Fibroblast of mammary gland (primary cell): Measurements from ENCODE around the gene COA7.

Experiments
- DNase-seq: peaks from one replicate; pipeline ENCODE4 v3.0.0-alpha.2; 2010; ENCODE audit warnings: low read depth
- H3K4me3 ChIP-seq: 2 replicates; pipeline ENCODE4 v1.5.1; 2011; ENCODE audit warnings: low read depth, mild to moderate bottlenecking, low read length, moderate library complexity; ENCODE audit not compliant: control insufficient read depth
- CTCF ChIP-seq: conservative IDR thresholded peaks from 2 replicates; pipeline ENCODE4 v1.5.1; 2011; ENCODE audit warnings: low read depth, low read length, inconsistent platforms; ENCODE audit not compliant: control insufficient read depth, insufficient read depth

Gene COA7

GRCh38 chr1:52669696-52670095 is 28.5 kb downstream of the COA7 start:
- TF ChIP-seq CTCF: no peak
- H3K4me3 ChIP-seq: no peak overlapping the region
- no peak for DNase-seq

GRCh38 chr1:52668711-52669110 is 29.4 kb downstream of the COA7 start:
- peak; percentile 50 for DNase-seq
- no peak for TF ChIP-seq CTCF

GRCh38 chr1:52667984-52668383 is 30.2 kb downstream of the COA7 start:
- H3K4me3 ChIP-seq: no peak overlapping the region
- DNase-seq: no peak
- TF ChIP-seq CTCF: no peak

More at GRCh38 chr1:52668711-52669110, 29.4 kb downstream of the COA7 start:
- no peak overlapping the region for H3K4me3 ChIP-seq

GRCh38 chr1:52667290-52667689 is 30.9 kb downstream of the COA7 start:
- DNase-seq: no peak
- H3K4me3 ChIP-seq: no peak overlapping the region
- no peak for TF ChIP-seq CTCF

- DNase-seq: peak; percentile 36
- no peak overlapping the region for H3K4me3 ChIP-seq
- no peak for TF ChIP-seq CTCF
Observed at GRCh38 chr1:52665006-52665941, 32.9 kb downstream of the COA7 start.

GRCh38 chr1:52663716-52664115 is 34.4 kb downstream of the COA7 start:
- TF ChIP-seq CTCF: no peak

More at GRCh38 chr1:52663716-52664115, 34.4 kb downstream of the COA7 start:
- no peak overlapping the region for H3K4me3 ChIP-seq
- DNase-seq: no peak
